ENCODE results near the gene MLF2.

MLF2 gene

GRCh38 chr12:6752921-6753771 lies at the start of gene MLF2:
Gene MLF2 (minus strand): TSS chr12:6753141. CDS start chr12:6752334, 807 bp downstream.
- peak; percentile 99 for DNase-seq

GRCh38 chr12:6799147-6799546 lies 46.2 kb upstream of the MLF2 start:
- no peak for DNase-seq

- DNase-seq = no peak
Measured at GRCh38 chr12:6796576-6796975, 43.6 kb upstream of the MLF2 start.

- no peak for DNase-seq
Measured at GRCh38 chr12:6795088-6795487, 42.1 kb upstream of the MLF2 start.

- DNase-seq = peak in 1 of 2 experiments; percentile 38
Measured at GRCh38 chr12:6792522-6793201, 39.7 kb upstream of the MLF2 start.

GRCh38 chr12:6791931-6792520 lies 39.1 kb upstream of the MLF2 start:
- peak in 1 of 2 experiments; percentile 50 for DNase-seq

- peak; percentile 59 to 70 for DNase-seq
Measured at GRCh38 chr12:6790496-6791150, 37.7 kb upstream of the MLF2 start.

- peak; percentile 91 to 93 for DNase-seq
Measured at GRCh38 chr12:6788972-6789924, 36.3 kb upstream of the MLF2 start, which contains the start of gene CD4. Gene CD4 (plus strand): TSS chr12:6789528. CDS start chr12:6800139, 10,611 bp downstream.

- no peak for DNase-seq
Measured at GRCh38 chr12:6787309-6787708, 34.4 kb upstream of the MLF2 start.

GRCh38 chr12:6786416-6787094 lies 33.6 kb upstream of the MLF2 start:
- DNase-seq = no peak

- no peak for DNase-seq
Measured at GRCh38 chr12:6784761-6785160, 31.8 kb upstream of the MLF2 start.

- no peak for DNase-seq
Measured at GRCh38 chr12:6784296-6784695, 31.4 kb upstream of the MLF2 start.

GRCh38 chr12:6783828-6784227 lies 30.9 kb upstream of the MLF2 start:
- no peak for DNase-seq

GRCh38 chr12:6782850-6783566 lies 30.1 kb upstream of the MLF2 start:
- no peak for DNase-seq

- no peak for DNase-seq
Measured at GRCh38 chr12:6782119-6782518, 29.2 kb upstream of the MLF2 start.

- DNase-seq = peak in 1 of 2 experiments; percentile 65
Measured at GRCh38 chr12:6780573-6780972, 27.6 kb upstream of the MLF2 start.

- no peak for DNase-seq
Measured at GRCh38 chr12:6779708-6780432, 26.9 kb upstream of the MLF2 start.

GRCh38 chr12:6778574-6779550 lies 25.9 kb upstream of the MLF2 start:
- peak; percentile 93 to 96 for DNase-seq

GRCh38 chr12:6778217-6778573 lies 25.3 kb upstream of the MLF2 start:
- no peak for DNase-seq
